Muscle of back (tissue), 11 donors: ENCODE results near the gene WDR48. TPM values are rescaled to one million over a fixed set of nuclear protein-coding genes. Genes with fewer than 3 reads are reported as not detected.

Source experiments
- DNase-seq, 3 donors: peaks; one replicate each; pipeline versions ENCODE4 v3.0.0 to v3.0.0-alpha.2; 2013
- polyA plus RNA-seq, 10 donors: library from polyadenylated mRNA; unstranded; fragments of 120-200 nt; gene quantifications; one replicate each; pipeline ENCODE4 v1.2.1, GENCODE V29; 2013; ENCODE audit not compliant: insufficient read length in 10 of 10

Gene WDR48
- polyA plus RNA-seq, 10 donors, result 30.2 to 48.6 (median 39.5) TPM

- DNase-seq, result no peak
Measured at GRCh38 chr3:39101022-39101689, 49.3 kb downstream of the WDR48 start.

- DNase-seq, result no peak
Measured at GRCh38 chr3:39102504-39103323, 50.9 kb downstream of the WDR48 start.

GRCh38 chr3:39103324-39103693 lies 51.5 kb downstream of the WDR48 start:
- no peak for DNase-seq

GRCh38 chr3:39103791-39104552 lies 52.2 kb downstream of the WDR48 start:
- no peak for DNase-seq

GRCh38 chr3:39104961-39105686 lies 53.3 kb downstream of the WDR48 start:
- DNase-seq, result no peak

- no peak for DNase-seq
Measured at GRCh38 chr3:39105687-39106063, 53.9 kb downstream of the WDR48 start.

- DNase-seq, result peak in 2 of 3 donors; percentile 16 to 38
Measured at GRCh38 chr3:39106281-39106811, 54.5 kb downstream of the WDR48 start.

- peak; percentile 16 to 78 (median 51) for DNase-seq
Measured at GRCh38 chr3:39106851-39107387, 55.1 kb downstream of the WDR48 start.

- peak; percentile 88 to 97 (median 93) for DNase-seq
Measured at GRCh38 chr3:39107388-39108199, 55.8 kb downstream of the WDR48 start, which contains the start of the genes GORASP1 and TTC21A. GORASP1 (minus strand) TSS chr3:39107627; CDS start chr3:39107541, 86 bp downstream. TTC21A (plus strand) TSS chr3:39107680; CDS start chr3:39107838, 158 bp downstream.

- peak in 2 of 3 donors; percentile 8 to 36 for DNase-seq
Measured at GRCh38 chr3:39108200-39108710, 56.4 kb downstream of the WDR48 start.

- no peak for DNase-seq
Measured at GRCh38 chr3:39109086-39109485, 57.3 kb downstream of the WDR48 start.

- no peak for DNase-seq
Measured at GRCh38 chr3:39110041-39110639, 58.3 kb downstream of the WDR48 start.

- no peak for DNase-seq
Measured at GRCh38 chr3:39112113-39112512, 60.3 kb downstream of the WDR48 start.

GRCh38 chr3:39112535-39112934 lies 60.7 kb downstream of the WDR48 start:
- DNase-seq, result no peak

- no peak for DNase-seq
Measured at GRCh38 chr3:39113291-39113690, 61.5 kb downstream of the WDR48 start.

- no peak for DNase-seq
Measured at GRCh38 chr3:39114456-39114855, 62.6 kb downstream of the WDR48 start.

GRCh38 chr3:39115870-39116269 lies 64.1 kb downstream of the WDR48 start:
- no peak for DNase-seq

- DNase-seq, result no peak
Measured at GRCh38 chr3:39118079-39118478, 66.3 kb downstream of the WDR48 start.

GRCh38 chr3:39118931-39119660 lies 67.3 kb downstream of the WDR48 start:
- no peak for DNase-seq
